Measurements from ENCODE around the gene LPCAT1.
"Not testable (repeated sequence)": the region's sequence is repeated elsewhere in the genome, so short reads cannot be mapped to it uniquely, and the experiment has no call there.

Gene LPCAT1

DNA sequence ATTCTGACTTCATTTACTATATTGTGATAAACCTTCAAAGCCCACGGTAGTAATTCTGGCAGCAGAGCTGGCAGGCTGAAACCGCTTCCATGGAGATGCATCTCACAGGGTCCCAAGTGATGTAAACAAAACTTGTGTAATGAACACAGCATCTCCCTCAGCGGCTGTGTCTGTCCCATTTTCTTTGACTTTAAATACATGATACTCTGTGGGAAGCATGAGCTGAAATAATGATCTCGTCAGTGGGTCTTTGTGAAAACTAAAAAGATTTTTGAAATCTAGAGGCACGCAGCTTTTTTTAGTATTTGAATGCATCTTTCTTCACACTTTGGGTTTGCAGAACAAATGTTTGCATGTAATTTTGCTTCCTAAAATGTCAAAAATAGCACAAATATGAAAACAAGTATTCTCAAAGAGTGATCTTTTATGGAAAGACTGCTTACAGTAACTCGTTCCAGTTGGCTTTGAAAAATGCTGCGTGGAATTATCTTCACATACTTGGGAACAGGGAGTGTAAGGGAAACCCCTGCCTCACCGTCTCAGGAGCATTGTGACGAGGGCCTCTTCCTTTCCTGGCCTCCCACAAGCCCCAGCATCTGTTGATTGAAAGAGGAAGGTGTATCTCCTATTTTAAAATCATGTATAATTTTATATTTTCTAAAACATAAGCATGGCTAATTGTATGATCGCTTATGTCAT is 18.1 kb upstream of the LPCAT1 start:
- no peak for DNase-seq (ENCODE audit: low read depth)

DNA sequence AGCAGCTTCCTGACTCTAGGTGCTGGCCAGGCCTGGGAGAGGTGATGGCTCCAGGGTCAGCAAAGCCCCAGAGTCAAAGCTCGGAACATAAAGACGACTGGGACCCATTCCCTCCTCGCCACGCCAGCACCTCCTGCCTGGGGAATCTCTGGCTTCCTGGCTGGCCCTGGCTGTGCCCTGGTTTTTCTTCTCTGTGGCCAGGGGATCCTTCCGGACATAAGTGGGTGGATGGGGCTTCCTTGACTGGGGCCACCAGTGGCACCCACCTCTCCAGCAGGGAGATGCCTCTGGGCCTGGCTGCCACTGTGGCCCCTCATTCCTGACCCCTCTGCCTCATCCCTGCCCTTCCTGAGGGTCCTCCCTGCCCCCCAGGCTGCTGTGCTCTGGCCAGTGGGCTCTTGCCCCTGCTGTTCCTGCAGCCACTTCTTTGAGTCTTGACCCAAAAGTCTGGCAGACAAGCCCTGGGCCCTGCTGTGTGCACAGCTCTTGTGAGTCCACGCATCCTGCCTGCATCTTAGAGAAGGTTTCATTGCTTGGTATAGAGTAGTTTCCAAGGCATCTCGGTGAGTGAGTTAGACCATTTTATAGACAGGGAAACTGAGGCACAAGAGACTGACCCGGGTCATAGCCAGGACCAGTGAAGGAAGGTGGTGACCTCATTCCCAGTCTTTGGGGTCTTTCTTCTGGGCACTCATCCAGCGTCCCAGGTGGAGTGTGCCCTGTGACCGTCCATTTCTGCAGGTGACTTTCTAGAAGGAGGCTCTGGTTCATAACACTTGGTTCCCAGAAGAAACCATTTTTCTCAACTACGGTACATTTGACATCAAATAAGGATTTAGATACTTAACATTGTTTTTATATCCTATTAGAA is 17.3 kb upstream of the LPCAT1 start:
- no peak for DNase-seq (ENCODE audit: low read depth)

DNA sequence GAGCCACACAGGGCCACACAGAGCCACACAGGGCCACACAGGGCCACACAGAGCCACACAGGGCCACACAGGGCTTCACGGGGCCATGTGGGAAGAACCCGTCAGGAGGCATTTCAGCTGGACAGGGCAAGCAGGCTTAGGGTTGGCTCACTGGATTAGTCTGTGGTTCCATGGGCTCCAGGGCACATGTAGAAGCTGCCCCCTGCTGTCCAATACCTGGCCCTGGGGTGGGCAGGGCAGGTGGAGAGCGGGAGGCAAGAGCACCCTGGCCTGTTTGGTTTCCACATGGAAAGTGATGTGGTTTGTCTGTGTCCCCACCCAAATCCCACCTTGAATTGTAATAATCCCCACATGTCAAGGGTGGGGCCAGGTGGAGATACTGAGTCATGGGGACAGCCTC is 16.4 kb upstream of the LPCAT1 start:
- DNase-seq (ENCODE audit: low read depth), result no peak

DNA sequence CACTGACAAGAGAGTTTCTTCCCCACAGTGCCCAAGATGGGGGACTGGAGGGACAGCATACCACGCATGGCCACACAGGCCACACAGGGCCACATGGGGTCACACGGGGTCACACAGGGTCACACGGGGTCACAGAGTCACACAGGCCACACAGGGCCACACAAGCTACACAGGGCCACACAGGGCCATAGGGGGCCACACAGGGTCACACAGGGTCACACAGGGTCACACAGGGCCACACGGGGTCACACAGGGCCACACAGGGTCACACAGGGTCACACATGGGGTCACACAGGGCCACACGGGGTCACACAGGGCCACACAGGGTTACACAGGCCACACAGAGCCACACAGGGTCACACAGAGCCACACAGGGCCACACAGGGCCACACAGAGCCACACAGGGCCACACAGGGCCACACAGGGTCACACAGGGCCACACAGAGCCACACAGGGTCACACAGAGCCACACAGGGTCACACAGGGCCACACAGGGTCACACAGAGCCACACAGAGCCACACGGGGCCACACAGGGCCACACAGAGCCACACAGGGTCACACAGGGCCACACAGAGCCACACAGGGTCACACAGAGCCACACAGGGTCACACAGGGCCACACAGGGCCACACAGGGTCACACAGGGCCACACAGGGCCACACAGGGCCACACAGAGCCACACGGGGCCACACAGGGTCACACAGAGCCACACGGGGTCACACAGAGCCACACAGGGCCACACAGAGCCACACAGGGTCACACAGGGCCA is 15.8 kb upstream of the LPCAT1 start:
- not testable (repeated sequence) for DNase-seq (ENCODE audit: low read depth)

DNA sequence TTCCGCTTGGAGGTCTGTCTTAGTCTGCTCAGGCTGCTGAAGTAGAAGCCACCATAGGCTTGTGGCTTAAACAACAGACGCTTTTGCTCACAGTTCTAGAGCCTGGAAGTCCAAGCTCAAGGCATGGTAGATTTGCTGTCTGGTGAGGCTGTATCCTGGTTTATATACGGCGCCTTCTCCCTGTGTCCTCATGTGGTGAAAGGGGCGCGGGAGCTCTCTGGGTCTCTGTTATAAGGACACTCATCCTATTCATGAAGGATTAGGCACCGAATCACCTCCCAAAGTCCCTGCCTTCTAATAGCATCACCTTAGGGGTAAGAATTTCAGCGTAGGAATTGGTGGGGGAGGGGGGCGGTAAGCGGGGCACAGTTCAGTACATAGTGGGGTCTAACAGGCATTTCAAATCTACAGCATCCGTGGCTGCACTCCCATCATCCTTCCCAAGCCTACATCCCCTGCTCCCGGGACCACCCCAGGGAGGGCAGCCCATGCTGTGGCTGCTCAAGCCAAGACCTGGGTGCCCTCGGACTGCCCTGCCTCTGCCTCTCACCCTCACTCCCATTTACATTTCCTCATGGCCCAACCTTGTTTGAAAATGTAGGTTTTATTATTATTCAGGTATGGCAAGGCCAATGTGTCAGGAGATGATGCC is 15.1 kb upstream of the LPCAT1 start:
- DNase-seq (ENCODE audit: low read depth), result no peak

DNA sequence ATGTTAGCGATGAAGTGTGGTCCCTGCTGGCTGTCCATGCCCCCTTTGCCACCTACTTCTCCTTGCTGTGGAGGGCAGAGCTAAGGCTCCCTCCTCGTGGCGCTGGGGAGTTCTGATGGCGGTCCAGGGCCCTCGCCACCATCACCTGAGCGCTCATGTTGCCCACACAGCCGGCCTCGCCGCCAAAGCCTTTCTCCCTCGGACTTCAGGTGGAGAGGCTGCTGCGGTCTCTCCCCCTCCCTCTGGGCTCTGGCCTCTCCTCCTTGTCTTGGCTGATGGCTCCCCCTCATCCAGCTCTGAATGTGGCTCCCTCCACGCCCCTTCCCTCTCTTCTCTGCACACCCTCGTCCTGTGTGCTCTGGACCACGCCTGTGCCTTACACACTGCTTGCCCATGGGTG is 14.5 kb upstream of the LPCAT1 start:
- DNase-seq (ENCODE audit: low read depth), result no peak

DNA sequence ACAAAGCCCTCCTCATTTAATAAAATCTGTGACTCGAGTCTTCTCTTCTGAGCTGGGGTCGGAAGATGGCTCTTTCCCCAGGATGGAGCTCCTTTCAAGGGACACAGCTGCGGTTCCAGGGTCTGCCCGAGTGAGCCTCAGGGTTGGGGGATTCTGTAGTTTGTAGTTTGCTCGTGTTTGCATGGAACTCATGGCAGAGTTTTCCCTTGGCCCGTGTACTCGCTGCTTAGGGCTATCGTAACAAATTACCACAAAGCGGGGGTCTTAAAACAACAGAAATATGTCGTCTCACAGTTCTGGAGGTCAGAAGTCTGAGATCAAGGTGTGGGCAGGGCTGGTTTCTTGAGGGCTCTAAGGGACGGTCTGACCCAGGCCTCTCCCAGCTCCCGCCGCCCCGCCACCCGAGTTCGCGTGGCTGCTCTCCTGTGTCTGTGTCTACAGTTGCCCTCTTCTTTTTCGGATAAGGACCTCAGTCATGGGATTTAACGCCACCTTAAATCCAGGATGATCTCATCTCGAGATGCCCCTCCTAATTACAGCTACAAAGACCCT is 13.9 kb upstream of the LPCAT1 start:
- no peak for DNase-seq (ENCODE audit: low read depth)

DNA sequence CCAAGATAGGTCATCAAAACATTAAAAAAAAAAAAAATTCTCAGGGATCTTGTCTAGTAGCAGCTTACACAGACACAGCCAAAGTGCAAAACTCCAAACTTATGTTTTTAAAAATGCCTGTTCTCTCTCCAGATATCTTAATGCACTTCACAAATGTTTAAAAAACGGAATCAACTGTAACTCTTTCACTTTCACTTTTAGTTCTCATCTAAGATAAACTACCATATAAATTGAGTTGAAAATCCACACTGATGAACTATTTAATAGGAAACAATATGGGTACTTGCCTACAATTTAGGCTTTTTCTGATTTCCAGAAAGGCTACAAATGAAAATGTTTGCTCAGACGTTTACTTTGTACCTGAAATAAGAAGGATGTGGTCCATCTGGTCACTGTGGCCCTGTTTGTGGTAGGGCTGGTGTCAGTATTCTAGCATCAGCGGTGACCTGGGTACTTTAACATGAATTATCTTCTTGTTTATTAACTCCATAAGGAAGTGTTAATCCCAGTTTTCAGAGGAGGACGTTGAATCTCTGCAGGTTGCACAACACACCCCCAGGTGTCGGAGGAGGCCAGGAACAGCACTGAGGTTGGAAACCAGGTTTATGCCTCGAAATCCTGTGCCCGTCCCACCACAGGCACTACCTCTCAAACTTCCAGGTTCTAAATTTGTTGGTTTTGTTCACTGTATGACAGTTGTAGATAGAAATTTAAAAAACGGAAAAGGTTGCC is 13.3 kb upstream of the LPCAT1 start:
- no peak for DNase-seq (ENCODE audit: low read depth)

DNA sequence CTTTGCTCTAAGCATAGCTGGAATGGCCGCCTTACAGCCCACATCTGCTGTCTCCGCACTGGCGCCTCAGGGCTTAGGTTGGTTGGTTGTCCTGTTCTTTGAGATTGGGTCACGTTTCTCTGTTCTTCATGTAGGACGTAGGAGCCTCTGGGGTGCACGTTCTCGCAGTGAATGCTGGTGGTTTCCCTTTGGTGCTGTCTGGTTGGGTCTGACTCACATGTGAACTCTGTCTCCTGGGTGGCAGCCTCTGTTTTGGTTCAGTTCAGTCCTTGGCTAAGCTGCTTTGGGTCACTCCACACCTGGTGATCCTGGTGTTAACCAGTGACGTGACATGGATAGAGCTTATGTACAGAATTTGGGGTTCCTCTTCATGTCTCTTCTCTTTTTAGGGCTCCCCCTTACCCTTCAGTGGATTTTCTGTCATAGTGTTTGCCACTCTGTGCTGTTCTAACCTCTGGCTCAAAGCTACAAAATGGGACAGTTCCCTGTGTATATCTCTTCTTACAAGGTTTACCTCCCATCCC is 12.6 kb upstream of the LPCAT1 start:
- DNase-seq (ENCODE audit: low read depth), result no peak

DNA sequence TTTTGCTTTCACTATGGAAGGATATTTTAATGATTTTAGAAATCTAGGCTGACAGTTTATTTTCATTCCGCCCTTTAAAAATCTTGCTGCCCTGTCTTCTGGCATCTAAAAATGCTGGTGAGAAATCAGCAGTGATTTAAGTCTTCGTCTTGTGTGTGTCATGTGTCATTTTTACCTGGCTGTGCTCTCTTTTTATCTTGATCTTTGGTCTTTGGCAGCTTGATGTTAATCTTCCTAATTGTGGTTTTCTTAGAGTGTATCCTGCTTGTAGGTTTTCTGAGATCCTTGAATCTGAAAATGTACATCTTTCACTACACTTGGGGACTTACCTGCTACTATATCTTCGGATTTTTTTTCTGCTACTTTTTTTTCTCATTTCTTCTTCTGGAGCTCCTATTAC is 11.9 kb upstream of the LPCAT1 start:
- DNase-seq (ENCODE audit: low read depth), result no peak

DNA sequence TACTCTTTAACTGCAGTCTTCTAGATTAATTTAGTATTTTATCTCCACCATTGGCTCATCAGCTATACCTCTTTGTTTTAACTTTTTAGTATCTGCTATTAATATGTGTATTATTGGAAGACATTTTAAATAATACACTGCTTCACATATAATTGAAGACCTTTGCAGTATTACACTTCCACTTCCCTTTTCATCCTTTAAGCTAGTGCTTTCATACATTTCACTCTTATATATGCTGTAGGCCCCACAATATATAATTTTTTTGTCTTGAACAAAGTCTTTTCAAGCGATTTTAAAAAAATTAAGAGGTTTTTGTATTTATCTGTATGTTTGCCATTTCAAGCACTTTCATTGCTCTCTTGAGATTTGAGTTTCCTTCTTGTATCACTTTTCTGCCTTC is 8.6 kb upstream of the LPCAT1 start:
- DNase-seq (ENCODE audit: low read depth), result no peak

DNA sequence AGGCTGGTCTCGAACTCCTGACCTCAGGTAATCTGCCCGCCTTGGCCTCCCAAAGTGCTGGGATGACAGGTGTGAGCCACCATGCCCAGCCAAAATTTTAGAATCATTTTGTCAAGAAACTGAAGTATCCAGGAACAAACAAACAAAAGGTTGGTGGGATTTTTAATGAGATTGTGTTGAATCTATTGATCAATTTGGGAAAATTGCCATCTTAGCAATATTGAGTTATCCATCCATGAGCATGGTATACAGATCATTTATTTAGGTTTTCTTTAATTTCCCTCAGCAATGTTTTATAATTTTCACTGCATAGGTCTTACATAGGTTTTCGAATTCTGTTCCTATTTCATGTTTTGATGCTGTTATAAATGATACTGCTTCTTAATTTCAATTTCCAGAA is 5.7 kb upstream of the LPCAT1 start:
- DNase-seq (ENCODE audit: low read depth), result no peak

DNA sequence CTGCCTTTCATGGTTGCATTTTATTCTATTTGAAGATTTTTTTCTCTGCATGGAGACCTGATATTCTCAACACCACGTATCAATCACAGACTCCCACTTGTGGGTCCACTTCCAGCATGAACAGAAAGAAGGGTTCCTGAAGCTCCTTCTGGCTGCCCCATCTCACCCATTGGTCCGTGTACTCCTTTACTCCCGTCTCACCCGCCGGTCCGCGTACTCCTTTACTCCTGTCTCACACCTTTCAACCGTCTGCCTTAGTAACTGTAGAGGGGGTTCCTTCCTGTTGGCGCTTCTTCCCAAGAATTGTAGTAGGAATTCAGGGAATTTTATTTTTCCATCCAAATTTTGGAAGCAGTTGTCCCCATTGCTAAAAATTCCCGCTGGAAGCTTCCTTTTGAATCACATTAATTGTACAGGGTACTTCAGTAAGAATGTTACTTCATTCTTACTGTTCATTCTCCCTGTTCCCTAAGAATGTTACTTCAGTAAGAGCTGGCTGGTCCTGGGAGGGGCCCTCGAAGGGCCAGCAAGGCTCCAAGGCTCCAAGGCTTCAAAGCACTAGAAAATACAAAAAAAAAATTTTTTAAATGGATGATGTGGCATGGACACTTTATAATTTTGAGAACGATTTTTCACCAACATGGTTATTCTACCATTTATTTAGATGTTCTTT is 3.9 kb upstream of the LPCAT1 start:
- no peak for DNase-seq (ENCODE audit: low read depth)

DNA sequence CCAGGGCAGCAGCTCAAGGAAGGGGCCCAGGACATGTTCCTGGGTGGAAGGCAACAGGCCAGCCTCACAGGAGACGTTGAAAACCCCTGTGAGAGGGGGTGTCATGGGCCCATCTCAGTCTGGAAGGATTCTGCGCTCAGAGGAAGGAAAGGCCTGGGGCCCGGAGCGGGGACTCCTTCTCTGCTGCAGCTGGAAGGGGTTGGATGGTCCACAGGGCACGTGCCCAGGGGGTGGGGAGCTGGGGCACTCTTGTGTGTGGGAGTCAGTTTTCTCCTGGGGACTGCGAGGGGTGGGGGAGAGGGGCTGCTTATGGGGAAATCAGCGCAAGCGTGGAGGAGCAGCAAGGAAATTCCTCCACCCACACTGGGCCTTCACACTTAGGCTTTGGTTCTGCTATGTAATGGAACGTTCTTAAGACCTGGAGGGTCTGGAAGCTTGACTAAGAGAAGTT is 2.9 kb upstream of the LPCAT1 start:
- no peak for DNase-seq (ENCODE audit: low read depth)

DNA sequence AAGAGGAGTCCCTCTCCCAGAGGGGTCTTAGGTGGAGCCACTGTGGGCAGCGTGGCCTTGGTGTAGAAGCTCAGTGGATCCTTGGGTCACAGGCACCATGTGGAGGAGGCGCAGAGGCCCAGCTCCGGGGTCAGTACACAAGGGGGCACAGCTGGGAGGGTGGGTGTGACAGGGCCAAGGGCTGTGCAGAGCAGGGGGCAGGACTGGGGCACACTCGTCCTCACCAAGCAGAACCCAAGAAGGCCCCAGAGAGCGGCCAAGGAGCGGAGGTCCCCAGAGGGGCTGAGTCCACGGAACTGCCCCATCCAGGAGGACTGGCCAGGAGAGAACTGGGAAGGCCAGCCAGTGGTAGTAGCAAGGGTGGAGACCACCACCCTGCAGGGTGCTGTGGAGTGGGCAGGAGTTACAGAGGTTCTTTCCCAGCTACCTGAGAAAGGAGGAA is 2.5 kb upstream of the LPCAT1 start:
- DNase-seq (ENCODE audit: low read depth), result no peak

DNA sequence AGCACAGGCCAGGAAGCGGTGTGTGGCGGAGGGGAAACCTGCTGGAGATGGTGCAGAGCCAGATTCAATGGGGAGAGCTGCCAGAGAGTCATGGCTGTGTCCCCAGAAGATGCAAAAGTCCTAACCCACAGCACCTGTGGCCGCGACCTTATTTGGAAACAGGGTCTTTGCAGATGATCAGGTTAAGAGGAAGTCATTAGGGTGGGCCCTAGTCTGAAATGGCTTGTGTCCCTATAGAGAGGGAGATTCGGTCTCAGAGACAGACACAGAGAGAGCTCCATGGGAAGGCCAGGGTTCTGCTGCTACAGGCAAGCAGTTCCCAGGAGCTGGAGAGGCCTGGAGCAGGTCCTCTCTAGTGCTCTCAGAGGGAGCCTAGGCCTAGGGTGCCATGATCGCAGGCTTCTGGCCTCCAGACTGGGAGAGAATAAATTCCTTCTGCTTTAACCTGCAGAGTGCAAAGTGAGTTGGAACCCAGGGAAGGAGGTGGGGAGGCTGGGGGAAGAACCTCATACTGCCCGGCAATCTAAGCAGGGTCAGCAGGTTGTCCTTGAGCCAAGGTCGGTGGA is 1.9 kb upstream of the LPCAT1 start:
- no peak for DNase-seq (ENCODE audit: low read depth)

DNA sequence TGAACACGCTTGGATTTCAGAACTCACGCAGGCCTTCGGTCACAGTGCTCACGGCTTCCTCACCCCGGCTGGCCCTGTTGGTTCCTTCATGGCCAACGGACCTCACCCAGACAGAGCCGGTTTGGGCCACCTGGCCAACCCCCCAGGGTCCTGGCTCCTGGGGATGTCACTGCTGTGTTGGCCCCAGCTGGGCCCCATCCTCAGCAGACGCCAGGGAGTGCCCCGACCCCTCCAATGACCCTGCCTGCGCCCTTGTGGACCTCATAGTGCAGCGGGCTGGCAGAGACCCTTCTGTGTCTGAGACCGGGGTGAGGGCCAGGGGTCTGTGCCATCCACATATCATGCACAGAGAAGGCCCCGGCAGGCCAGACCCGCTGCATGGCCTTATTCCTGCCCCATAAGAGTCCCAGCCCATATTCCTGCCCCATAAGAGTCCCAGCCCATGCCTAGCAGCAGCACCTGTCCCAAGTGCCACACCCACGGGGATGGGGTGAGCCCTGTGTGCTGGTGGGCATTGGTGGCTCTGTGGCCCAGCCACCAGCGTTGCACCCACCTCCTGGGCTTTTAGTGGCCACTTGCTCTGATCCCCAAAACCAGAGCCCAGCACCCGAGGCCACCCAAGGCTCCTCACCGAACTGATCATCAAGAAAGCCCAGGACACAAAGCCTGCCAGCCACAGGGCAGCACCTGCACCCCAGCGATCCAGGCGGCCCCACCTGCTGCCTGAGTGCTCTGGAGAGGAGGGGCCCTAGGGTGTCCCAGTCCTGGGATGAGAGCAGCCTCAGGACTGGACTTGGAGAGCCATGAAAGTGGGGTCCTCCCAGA is 1.3 kb upstream of the LPCAT1 start:
- DNase-seq (ENCODE audit: low read depth), result no peak

DNA sequence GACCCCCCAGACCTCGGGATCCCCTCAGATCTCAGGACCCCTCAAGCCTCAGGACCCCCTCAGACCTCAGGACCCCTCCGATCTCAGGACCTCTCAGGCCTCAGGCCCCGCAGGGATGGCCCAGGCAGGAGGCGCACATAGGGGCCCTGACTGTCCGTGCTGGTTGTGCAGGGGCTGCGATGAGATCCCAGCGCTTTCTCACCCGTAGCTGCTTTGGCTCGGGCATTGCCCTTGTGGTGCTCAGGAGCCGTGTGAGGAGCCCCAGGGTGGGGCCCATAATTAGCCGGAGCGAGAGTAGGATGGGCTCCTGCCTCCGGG is 680 bp upstream of the LPCAT1 start:
- DNase-seq (ENCODE audit: low read depth), result no peak

DNA sequence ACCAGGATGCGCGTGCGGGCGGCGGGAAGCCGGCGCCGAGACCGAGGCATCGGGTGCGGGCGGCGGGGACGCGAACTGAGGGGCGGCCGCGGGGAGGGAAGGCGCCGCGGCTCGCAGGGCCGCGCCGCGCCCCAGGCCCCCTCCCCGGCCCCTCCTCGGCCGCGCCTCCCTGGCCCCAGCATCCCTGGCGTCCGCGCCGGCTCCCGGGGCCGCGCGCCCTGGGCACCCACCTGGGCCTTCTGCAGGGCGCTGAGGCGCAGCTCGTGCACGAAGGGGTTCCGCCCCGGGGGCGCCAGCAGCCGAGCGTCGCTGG is 324 bp downstream of the LPCAT1 start:
- no peak for DNase-seq (ENCODE audit: low read depth)
